H1 (cell line): Measurements from ENCODE around the gene EFCAB13. TPM values are rescaled to one million over a fixed set of nuclear protein-coding genes. Genes with fewer than 3 reads are reported as not detected.

ENCODE experiments used
- CEBPB ChIP-seq: IDR thresholded peaks from 2 replicates; pipeline ENCODE4 v1.6.1; 2012; ENCODE audit warnings: low read depth, low read length
- EP300 ChIP-seq, 2 experiments: IDR thresholded peaks; 1 replicate in 1 of 2; 2 replicates in 1 of 2; pipeline ENCODE4 v1.6.1; 2011 to 2012; ENCODE audit warnings: low read depth in 2 of 2, low read length in 2 of 2, mild to moderate bottlenecking in 2 of 2, borderline replicate concordance in 1 of 2, inconsistent platforms in 1 of 2, moderate library complexity in 1 of 2
- PHF8 ChIP-seq: fragments of 200-600 bp; sonication (generic); conservative IDR thresholded peaks from 2 replicates; pipeline ENCODE4 v1.7.1; 2012; ENCODE audit warnings: low read depth, mild to moderate bottlenecking, inconsistent platforms, low read length, moderate library complexity
- RNF2 ChIP-seq: fragments of 200-900, 300-1000 bp; sonication (generic); IDR thresholded peaks from 2 replicates; pipeline ENCODE4 v1.7.1; 2016; ENCODE audit warnings: borderline replicate concordance, low read depth, mild to moderate bottlenecking, antibody characterized with exemption, low read length; ENCODE audit not compliant: poor library complexity, severe bottlenecking; ENCODE audit errors: missing control alignments
- SP1 ChIP-seq: IDR thresholded peaks from 2 replicates; pipeline ENCODE4 v1.6.1; 2011; ENCODE audit warnings: low read depth, low read length
- TBP ChIP-seq: IDR thresholded peaks from 2 replicates; pipeline ENCODE4 v1.6.1; 2011; ENCODE audit warnings: low read depth, low read length, improper control_type of control experiment
- polyA plus RNA-seq, 7 experiments: library from polyadenylated mRNA; depleted of rRNA in 3 of 7; stranded (reverse) in 5 of 7; unstranded in 2 of 7; fragments of >200 nt in 5 of 7; fragments of 200-250 nt in 2 of 7; gene quantifications; 1 replicate in 5 of 7; 2 replicates in 1 of 7; 4 replicates in 1 of 7; pipeline versions ENCODE4 v1.2.1 to v1.2.3, GENCODE V29; 2011 to 2013; ENCODE audit warnings: missing spikeins in 2 of 7, mixed read lengths in 2 of 7
- total RNA-seq: library from RNA; stranded (reverse); fragmentation: NEBNext Ultra II Directional; extraction: Animal tissue kit (Norgen Biotek cat#: 25700); gene quantifications from 2 replicates; pipeline ENCODE4 v1.2.1, GENCODE V29; 2021
- TF ChIP-seq, protein P1 (sequence below): fragments of 300-600 bp; sonication (generic); IDR thresholded peaks from 2 replicates; pipeline ENCODE4 v1.7.1; 2012; ENCODE audit warnings: low read length, moderate library complexity, mild to moderate bottlenecking, inconsistent platforms; ENCODE audit not compliant: insufficient replicate concordance
- TF ChIP-seq, protein P2 (sequence below): IDR thresholded peaks from 2 replicates; pipeline ENCODE4 v1.6.1; 2012; ENCODE audit warnings: low read length, inconsistent platforms
- TF ChIP-seq, protein P3 (sequence below): IDR thresholded peaks from 2 replicates; pipeline ENCODE4 v1.6.1; 2012; ENCODE audit warnings: inconsistent platforms

EFCAB13 gene
- total and polyA plus RNA-seq, 2 of the 8 experiments (the other 6 are each of a cell fraction or from before 2014, with no cell fraction given), result 0.12 to 2.0 TPM

DNA sequence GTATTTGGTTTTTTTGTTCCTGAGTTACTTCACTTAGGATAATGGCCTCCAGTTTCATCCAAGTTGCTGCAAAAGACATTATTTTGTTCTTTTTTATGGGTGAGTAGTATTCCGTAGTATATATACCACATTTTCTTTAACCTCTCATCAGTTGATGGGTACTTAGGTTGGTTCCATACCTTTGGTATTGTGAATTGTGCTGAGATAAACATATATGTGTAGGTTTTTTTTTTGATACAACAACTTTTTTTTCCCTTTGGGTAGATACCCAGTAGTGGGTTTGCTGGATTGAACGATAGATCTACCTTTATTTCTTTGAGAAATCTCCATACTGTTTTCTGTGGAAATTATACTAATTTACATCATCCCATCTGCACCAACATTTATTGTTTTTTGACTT, 6.8 kb downstream of the EFCAB13 start (continued):
- TF ChIP-seq, protein P1, sequence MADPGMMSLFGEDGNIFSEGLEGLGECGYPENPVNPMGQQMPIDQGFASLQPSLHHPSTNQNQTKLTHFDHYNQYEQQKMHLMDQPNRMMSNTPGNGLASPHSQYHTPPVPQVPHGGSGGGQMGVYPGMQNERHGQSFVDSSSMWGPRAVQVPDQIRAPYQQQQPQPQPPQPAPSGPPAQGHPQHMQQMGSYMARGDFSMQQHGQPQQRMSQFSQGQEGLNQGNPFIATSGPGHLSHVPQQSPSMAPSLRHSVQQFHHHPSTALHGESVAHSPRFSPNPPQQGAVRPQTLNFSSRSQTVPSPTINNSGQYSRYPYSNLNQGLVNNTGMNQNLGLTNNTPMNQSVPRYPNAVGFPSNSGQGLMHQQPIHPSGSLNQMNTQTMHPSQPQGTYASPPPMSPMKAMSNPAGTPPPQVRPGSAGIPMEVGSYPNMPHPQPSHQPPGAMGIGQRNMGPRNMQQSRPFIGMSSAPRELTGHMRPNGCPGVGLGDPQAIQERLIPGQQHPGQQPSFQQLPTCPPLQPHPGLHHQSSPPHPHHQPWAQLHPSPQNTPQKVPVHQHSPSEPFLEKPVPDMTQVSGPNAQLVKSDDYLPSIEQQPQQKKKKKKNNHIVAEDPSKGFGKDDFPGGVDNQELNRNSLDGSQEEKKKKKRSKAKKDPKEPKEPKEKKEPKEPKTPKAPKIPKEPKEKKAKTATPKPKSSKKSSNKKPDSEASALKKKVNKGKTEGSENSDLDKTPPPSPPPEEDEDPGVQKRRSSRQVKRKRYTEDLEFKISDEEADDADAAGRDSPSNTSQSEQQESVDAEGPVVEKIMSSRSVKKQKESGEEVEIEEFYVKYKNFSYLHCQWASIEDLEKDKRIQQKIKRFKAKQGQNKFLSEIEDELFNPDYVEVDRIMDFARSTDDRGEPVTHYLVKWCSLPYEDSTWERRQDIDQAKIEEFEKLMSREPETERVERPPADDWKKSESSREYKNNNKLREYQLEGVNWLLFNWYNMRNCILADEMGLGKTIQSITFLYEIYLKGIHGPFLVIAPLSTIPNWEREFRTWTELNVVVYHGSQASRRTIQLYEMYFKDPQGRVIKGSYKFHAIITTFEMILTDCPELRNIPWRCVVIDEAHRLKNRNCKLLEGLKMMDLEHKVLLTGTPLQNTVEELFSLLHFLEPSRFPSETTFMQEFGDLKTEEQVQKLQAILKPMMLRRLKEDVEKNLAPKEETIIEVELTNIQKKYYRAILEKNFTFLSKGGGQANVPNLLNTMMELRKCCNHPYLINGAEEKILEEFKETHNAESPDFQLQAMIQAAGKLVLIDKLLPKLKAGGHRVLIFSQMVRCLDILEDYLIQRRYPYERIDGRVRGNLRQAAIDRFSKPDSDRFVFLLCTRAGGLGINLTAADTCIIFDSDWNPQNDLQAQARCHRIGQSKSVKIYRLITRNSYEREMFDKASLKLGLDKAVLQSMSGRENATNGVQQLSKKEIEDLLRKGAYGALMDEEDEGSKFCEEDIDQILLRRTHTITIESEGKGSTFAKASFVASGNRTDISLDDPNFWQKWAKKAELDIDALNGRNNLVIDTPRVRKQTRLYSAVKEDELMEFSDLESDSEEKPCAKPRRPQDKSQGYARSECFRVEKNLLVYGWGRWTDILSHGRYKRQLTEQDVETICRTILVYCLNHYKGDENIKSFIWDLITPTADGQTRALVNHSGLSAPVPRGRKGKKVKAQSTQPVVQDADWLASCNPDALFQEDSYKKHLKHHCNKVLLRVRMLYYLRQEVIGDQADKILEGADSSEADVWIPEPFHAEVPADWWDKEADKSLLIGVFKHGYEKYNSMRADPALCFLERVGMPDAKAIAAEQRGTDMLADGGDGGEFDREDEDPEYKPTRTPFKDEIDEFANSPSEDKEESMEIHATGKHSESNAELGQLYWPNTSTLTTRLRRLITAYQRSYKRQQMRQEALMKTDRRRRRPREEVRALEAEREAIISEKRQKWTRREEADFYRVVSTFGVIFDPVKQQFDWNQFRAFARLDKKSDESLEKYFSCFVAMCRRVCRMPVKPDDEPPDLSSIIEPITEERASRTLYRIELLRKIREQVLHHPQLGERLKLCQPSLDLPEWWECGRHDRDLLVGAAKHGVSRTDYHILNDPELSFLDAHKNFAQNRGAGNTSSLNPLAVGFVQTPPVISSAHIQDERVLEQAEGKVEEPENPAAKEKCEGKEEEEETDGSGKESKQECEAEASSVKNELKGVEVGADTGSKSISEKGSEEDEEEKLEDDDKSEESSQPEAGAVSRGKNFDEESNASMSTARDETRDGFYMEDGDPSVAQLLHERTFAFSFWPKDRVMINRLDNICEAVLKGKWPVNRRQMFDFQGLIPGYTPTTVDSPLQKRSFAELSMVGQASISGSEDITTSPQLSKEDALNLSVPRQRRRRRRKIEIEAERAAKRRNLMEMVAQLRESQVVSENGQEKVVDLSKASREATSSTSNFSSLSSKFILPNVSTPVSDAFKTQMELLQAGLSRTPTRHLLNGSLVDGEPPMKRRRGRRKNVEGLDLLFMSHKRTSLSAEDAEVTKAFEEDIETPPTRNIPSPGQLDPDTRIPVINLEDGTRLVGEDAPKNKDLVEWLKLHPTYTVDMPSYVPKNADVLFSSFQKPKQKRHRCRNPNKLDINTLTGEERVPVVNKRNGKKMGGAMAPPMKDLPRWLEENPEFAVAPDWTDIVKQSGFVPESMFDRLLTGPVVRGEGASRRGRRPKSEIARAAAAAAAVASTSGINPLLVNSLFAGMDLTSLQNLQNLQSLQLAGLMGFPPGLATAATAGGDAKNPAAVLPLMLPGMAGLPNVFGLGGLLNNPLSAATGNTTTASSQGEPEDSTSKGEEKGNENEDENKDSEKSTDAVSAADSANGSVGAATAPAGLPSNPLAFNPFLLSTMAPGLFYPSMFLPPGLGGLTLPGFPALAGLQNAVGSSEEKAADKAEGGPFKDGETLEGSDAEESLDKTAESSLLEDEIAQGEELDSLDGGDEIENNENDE, result no peak
- TF ChIP-seq, protein P2, sequence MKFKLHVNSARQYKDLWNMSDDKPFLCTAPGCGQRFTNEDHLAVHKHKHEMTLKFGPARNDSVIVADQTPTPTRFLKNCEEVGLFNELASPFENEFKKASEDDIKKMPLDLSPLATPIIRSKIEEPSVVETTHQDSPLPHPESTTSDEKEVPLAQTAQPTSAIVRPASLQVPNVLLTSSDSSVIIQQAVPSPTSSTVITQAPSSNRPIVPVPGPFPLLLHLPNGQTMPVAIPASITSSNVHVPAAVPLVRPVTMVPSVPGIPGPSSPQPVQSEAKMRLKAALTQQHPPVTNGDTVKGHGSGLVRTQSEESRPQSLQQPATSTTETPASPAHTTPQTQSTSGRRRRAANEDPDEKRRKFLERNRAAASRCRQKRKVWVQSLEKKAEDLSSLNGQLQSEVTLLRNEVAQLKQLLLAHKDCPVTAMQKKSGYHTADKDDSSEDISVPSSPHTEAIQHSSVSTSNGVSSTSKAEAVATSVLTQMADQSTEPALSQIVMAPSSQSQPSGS, result no peak
- TF ChIP-seq PHF8, result no peak
- TF ChIP-seq, protein P3, sequence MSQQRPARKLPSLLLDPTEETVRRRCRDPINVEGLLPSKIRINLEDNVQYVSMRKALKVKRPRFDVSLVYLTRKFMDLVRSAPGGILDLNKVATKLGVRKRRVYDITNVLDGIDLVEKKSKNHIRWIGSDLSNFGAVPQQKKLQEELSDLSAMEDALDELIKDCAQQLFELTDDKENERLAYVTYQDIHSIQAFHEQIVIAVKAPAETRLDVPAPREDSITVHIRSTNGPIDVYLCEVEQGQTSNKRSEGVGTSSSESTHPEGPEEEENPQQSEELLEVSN, result no peak
- TF ChIP-seq TBP, result no peak
- no peak for TF ChIP-seq CEBPB
- no peak for TF ChIP-seq EP300 (IDR thresholded peaks at IDR 0.05; ENCODE audit: borderline replicate concordance in 1 of 2, low read depth in 2 of 2, low read length in 2 of 2)
- TF ChIP-seq SP1, result no peak
- no peak for TF ChIP-seq RNF2
